Activated T-helper 1 cell treated with Interleukin-2 at 50 U/mL for 16 hours (primary cell): ENCODE measurements around the gene TMEM45A.

ENCODE experiments used
- DNase-seq: peaks from one replicate; pipeline ENCODE4 v3.0.0-alpha.2; 2020; ENCODE audit warnings: low read depth

TMEM45A gene

GRCh38 chr3:100621251-100621650 is 128.8 kb downstream of the TMEM45A start:
- DNase-seq: no peak
